Body of pancreas (tissue), 4 donors: ENCODE measurements around the gene ACSBG1.

ENCODE experiments used
- POLR2A ChIP-seq, 3 donors: fragments of 450-650 bp; IDR thresholded peaks; one replicate each; pipeline ENCODE4 v1.6.1; 2016; ENCODE audit warnings: antibody characterized with exemption in 3 of 3, mild to moderate bottlenecking in 2 of 3
- TF ChIP-seq, protein P1 (sequence below), 7 experiments: fragments of 450-650 bp in 4 of 7; fragments of 200-600 bp in 3 of 7; sonication (generic) in 3 of 7; IDR thresholded peaks; one replicate each; pipeline ENCODE4 v1.5.1; 2016 to 2019; ENCODE audit warnings: antibody characterized with exemption in 7 of 7

DNA sequence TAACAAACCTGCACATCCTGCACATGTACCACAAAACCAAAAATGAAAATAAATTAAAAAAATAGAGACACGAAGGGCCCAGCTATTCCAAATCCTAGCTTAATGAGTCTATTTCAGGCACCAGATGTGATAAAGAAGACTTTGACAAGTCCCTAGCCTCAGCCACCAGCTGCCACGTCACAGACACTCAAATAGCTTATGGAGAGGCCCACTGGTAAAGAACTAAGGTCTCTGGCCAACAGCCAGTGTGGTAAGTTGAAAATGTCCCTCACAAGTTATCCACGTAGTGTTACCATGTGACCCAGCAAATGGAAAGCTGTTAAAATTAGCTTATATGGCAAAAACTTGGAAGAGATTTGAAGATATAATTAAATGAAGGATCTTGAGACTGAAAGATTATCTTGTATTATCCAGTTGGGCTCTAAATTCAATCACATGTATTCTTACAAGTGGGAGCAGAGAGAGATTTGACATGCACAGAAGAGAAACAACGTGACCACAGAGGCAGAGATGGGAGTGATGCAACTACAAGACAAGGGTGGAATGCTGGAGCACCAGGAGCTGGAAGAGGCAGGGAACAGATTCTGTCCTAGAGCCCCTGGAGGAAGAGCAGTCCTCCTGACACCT, 10.9 kb downstream of the ACSBG1 start:
- TF ChIP-seq, protein P1, sequence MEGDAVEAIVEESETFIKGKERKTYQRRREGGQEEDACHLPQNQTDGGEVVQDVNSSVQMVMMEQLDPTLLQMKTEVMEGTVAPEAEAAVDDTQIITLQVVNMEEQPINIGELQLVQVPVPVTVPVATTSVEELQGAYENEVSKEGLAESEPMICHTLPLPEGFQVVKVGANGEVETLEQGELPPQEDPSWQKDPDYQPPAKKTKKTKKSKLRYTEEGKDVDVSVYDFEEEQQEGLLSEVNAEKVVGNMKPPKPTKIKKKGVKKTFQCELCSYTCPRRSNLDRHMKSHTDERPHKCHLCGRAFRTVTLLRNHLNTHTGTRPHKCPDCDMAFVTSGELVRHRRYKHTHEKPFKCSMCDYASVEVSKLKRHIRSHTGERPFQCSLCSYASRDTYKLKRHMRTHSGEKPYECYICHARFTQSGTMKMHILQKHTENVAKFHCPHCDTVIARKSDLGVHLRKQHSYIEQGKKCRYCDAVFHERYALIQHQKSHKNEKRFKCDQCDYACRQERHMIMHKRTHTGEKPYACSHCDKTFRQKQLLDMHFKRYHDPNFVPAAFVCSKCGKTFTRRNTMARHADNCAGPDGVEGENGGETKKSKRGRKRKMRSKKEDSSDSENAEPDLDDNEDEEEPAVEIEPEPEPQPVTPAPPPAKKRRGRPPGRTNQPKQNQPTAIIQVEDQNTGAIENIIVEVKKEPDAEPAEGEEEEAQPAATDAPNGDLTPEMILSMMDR (IDR thresholded peaks at IDR 0.05): no peak
- no peak for TF ChIP-seq POLR2A (IDR thresholded peaks at IDR 0.05)
